Endothelial cell of umbilical vein (primary cell): ENCODE data around the gene ZNF487. TPM values are rescaled to one million over a fixed set of nuclear protein-coding genes. Genes with fewer than 3 reads are reported as not detected.

Source experiments
- BruUV-seq: library from RNA; stranded (reverse); fragments of 400-500 nt; replicated peaks from 2 replicates; lab custom pipeline; 2021; lab: Mats Ljungman, UMichigan
- CTCF ChIA-PET: fragments of 300-600, 350-600 bp; sonication (Branson Sonifier 250); formaldehyde crosslinking; loops from one replicate; lab custom pipeline; 2021; ENCODE audit warnings: antibody characterized with exemption, inconsistent platforms; lab: Charles Lee
- POLR2A ChIA-PET: fragments of 300-600, 350-600 bp; sonication (Branson Sonifier 250); formaldehyde crosslinking; loops from one replicate; lab custom pipeline; 2021; ENCODE audit warnings: antibody characterized with exemption, inconsistent platforms; lab: Charles Lee
- DNase-seq: peaks from one replicate; pipeline ENCODE4 v3.0.0-alpha.2; 2011; ENCODE audit warnings: low read depth, low spot score
- FAIRE-seq: peaks from 2 replicates; lab custom pipeline; 2011; peaks lifted over from hg19 to GRCh38; lab: Jason Lieb, UNC
- H2AFZ ChIP-seq: 2 replicates; pipeline ENCODE4 v1.6.0; 2012; ENCODE audit warnings: low read depth, low read length, control low read depth, inconsistent platforms
- H3K27ac ChIP-seq: 2 replicates; pipeline ENCODE4 v1.5.1; 2011; ENCODE audit warnings: low read depth, mild to moderate bottlenecking, control low read depth, low read length, moderate library complexity; ENCODE audit not compliant: insufficient read depth
- H3K27me3 ChIP-seq, 2 experiments: 2 replicates each; pipeline versions ENCODE4 v1.6.0 to v1.6.1; 2011; ENCODE audit warnings: low read length in 2 of 2, mixed read lengths in 1 of 2; ENCODE audit not compliant: control insufficient read depth in 2 of 2, insufficient read depth in 2 of 2
- H3K36me3 ChIP-seq, 2 experiments: 2 replicates in 1 of 2; 3 replicates in 1 of 2; pipeline ENCODE4 v1.5.1; 2011; ENCODE audit warnings: low read length in 2 of 2, mild to moderate bottlenecking in 1 of 2, moderate library complexity in 1 of 2; ENCODE audit not compliant: control insufficient read depth in 2 of 2, insufficient read depth in 2 of 2; ENCODE audit errors: extremely low read depth in 1 of 2
- H3K4me1 ChIP-seq: 3 replicates; pipeline ENCODE4 v1.5.1; 2011; ENCODE audit warnings: mild to moderate bottlenecking, low read length; ENCODE audit not compliant: control insufficient read depth, insufficient read depth; ENCODE audit errors: extremely low read depth
- H3K4me2 ChIP-seq: 2 replicates; pipeline ENCODE4 v1.6.1; 2011; ENCODE audit warnings: low read length, control low read depth, mixed read lengths; ENCODE audit not compliant: insufficient read depth
- H3K4me3 ChIP-seq, 3 experiments: fragments of 200-600 bp in 1 of 3; sonication (generic), shearing (Covaris generic) in 1 of 3; replicated peaks in 1 of 3; 2 replicates each; pipeline ENCODE4 v1.5.1; 2011 to 2016; ENCODE audit warnings: control low read depth in 3 of 3, low read length in 3 of 3, mild to moderate bottlenecking in 2 of 3, inconsistent platforms in 1 of 3, low read depth in 1 of 3, moderate library complexity in 1 of 3; ENCODE audit not compliant: insufficient read depth in 1 of 3
- H3K79me2 ChIP-seq: 2 replicates; pipeline ENCODE4 v1.6.0; 2012; ENCODE audit warnings: low read length, inconsistent platforms; ENCODE audit not compliant: control insufficient read depth, insufficient read depth
- H3K9ac ChIP-seq: replicated peaks from 2 replicates; pipeline ENCODE3; 2011; ENCODE audit warnings: low read length, control low read depth; ENCODE audit not compliant: insufficient read depth; ENCODE audit errors: extremely low read depth
- H3K9me1 ChIP-seq: replicated peaks from 3 replicates; pipeline ENCODE4 v1.6.0; 2011; ENCODE audit warnings: mild to moderate bottlenecking, low read length; ENCODE audit not compliant: control insufficient read depth, insufficient read depth; ENCODE audit errors: extremely low read depth
- H3K9me3 ChIP-seq: replicated peaks from 2 replicates; pipeline ENCODE4 v1.5.1; 2012; ENCODE audit warnings: low read length, inconsistent platforms; ENCODE audit not compliant: control insufficient read depth, insufficient read depth
- H4K20me1 ChIP-seq: replicated peaks from 2 replicates; pipeline ENCODE3; 2011; ENCODE audit warnings: mild to moderate bottlenecking, low read length; ENCODE audit not compliant: control insufficient read depth, insufficient read depth; ENCODE audit errors: extremely low read depth
- EZH2 ChIP-seq: IDR thresholded peaks from 2 replicates; pipeline ENCODE4 v1.6.1; 2012; ENCODE audit warnings: borderline replicate concordance, low read depth, mild to moderate bottlenecking, moderate library complexity, low read length, inconsistent platforms; ENCODE audit not compliant: severe bottlenecking
- FOS ChIP-seq: IDR thresholded peaks from 2 replicates; pipeline ENCODE4 v1.6.1; 2011; ENCODE audit warnings: mild to moderate bottlenecking, low read length, moderate library complexity, borderline replicate concordance; ENCODE audit not compliant: insufficient read depth
- GATA2 ChIP-seq: IDR thresholded peaks from 2 replicates; pipeline ENCODE4 v1.7.0; 2011; ENCODE audit warnings: low read depth, mild to moderate bottlenecking, moderate library complexity, mixed read lengths, low read length; ENCODE audit not compliant: insufficient read length, insufficient read depth
- JUN ChIP-seq: IDR thresholded peaks from 2 replicates; pipeline ENCODE4 v1.6.1; 2011; ENCODE audit warnings: borderline replicate concordance, low read depth; ENCODE audit not compliant: insufficient read length, insufficient read depth
- MAX ChIP-seq: IDR thresholded peaks from 2 replicates; pipeline ENCODE4 v1.6.1; 2011; ENCODE audit not compliant: insufficient read depth, insufficient read length
- MYC ChIP-seq: IDR thresholded peaks from one replicate; pipeline ENCODE4 v1.6.1; 2011; ENCODE audit warnings: mild to moderate bottlenecking, low read depth, low read length
- POLR2A ChIP-seq: IDR thresholded peaks from 2 replicates; pipeline ENCODE4 v1.6.1; 2012; ENCODE audit warnings: low read depth, mild to moderate bottlenecking, control low read depth, low read length
- POLR2AphosphoS5 ChIP-seq: IDR thresholded peaks from 2 replicates; pipeline ENCODE4 v1.6.1; 2012; ENCODE audit warnings: low read depth, mild to moderate bottlenecking, control low read depth, low read length, moderate library complexity; ENCODE audit not compliant: insufficient read depth
- dilution Hi-C: fragments of 300-500 bp; cut with MboI; formaldehyde crosslinking; loops from one replicate; pipeline ENCODE4 v1.15.0; 2019; ENCODE audit warnings: low sequenced_read_pairs; ENCODE audit not compliant: extremely low pct_ligation_motif_present
- intact Hi-C: fragments of 100-400 bp; cut with micrococcal nuclease; formaldehyde crosslinking; loops from one replicate; pipeline ENCODE4 v1.10.0; 2022
- polyA plus RNA-seq, 4 experiments: library from polyadenylated mRNA; depleted of rRNA in 3 of 4; stranded (reverse) in 3 of 4; unstranded in 1 of 4; fragments of >200 nt; gene quantifications; 2 replicates each; pipeline versions ENCODE4 v1.2.1 to v1.2.3, GENCODE V29; 2011 to 2012; ENCODE audit warnings: missing spikeins in 1 of 4
- total RNA-seq: library from RNA; stranded (reverse); gene quantifications from 2 replicates; pipeline ENCODE4 v1.2.3, GENCODE V29; 2021
- TF ChIP-seq, protein P1 (sequence below), 2 donors: IDR thresholded peaks; 1 replicate in 1 of 2; 2 replicates in 1 of 2; pipeline ENCODE4 v1.5.1; 2011; ENCODE audit warnings: low read length in 2 of 2, mild to moderate bottlenecking in 2 of 2, moderate library complexity in 2 of 2, control low read depth in 1 of 2, inconsistent platforms in 1 of 2, low read depth in 1 of 2; ENCODE audit not compliant: insufficient read depth in 1 of 2; ENCODE audit errors: extremely low read depth in 1 of 2

Gene ZNF487
- total and polyA plus RNA-seq, 2 donors (not counting 3 experiments of a cell fraction or from before 2014, with no cell fraction given), result 2.1 to 2.6 TPM

GRCh38 chr10:43448742-43449141, 11.8 kb downstream of the ZNF487 start:
- POLR2A ChIA-PET, result interaction anchor here (0.7 kb wide), 1 partner anchor 302 kb away, joined by 3 read pairs; no protein-coding TSS in a partner anchor
- dilution Hi-C loops, result no loop called here
- BruUV-seq, result no TSS peak

More at GRCh38 chr10:43448742-43449141, 11.8 kb downstream of the ZNF487 start:
- Histone ChIP-seq H3K9ac (no peak overlapping the region), H2AFZ (no peak overlapping the region), H3K36me3 (no peaks in the 10 kb centered on the region), H3K4me1 (peaks cover 6% of the 10 kb centered on the region), H3K9me1 (no peaks in the 10 kb centered on the region), H4K20me1 (no peaks in the 10 kb centered on the region), H3K4me3 (no peak overlapping the region), H3K27ac (no peak overlapping the region), H3K27me3 (no peaks in the 10 kb centered on the region), H3K4me2 (no peak overlapping the region), H3K79me2 (no peaks in the 10 kb centered on the region), H3K9me3 (no peaks in the 10 kb centered on the region)
- TF ChIP-seq GATA2 (no peak), POLR2A (no peak), MYC (no peak), FOS (no peak), JUN (no peak), MAX (no peak), POLR2AphosphoS5 (no peak), EZH2 (no peak)
- TF ChIP-seq, protein P1, sequence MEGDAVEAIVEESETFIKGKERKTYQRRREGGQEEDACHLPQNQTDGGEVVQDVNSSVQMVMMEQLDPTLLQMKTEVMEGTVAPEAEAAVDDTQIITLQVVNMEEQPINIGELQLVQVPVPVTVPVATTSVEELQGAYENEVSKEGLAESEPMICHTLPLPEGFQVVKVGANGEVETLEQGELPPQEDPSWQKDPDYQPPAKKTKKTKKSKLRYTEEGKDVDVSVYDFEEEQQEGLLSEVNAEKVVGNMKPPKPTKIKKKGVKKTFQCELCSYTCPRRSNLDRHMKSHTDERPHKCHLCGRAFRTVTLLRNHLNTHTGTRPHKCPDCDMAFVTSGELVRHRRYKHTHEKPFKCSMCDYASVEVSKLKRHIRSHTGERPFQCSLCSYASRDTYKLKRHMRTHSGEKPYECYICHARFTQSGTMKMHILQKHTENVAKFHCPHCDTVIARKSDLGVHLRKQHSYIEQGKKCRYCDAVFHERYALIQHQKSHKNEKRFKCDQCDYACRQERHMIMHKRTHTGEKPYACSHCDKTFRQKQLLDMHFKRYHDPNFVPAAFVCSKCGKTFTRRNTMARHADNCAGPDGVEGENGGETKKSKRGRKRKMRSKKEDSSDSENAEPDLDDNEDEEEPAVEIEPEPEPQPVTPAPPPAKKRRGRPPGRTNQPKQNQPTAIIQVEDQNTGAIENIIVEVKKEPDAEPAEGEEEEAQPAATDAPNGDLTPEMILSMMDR (IDR thresholded peaks at IDR 0.05; ENCODE audit: extremely low read depth in 1 of 2, insufficient read depth in 1 of 2, low read depth in 1 of 2, low read length in 2 of 2), result no peak
- intact Hi-C loops, result no loop called here
- DNase-seq, result no peak
- no peak for FAIRE-seq
- CTCF ChIA-PET, result interaction anchor here (0.8 kb wide), 1 partner anchor 8 kb away, joined by 3 read pairs; no protein-coding TSS in a partner anchor
